ENCODE data around the gene NT5DC3. TPM values are rescaled to one million over a fixed set of nuclear protein-coding genes. Genes with fewer than 3 reads are reported as not detected.

NT5DC3 gene
- total and polyA plus RNA-seq, 2 of the 13 experiments (the other 11 are each of a cell fraction or from before 2014, with no cell fraction given): 3.2 to 6.6 TPM

DNA sequence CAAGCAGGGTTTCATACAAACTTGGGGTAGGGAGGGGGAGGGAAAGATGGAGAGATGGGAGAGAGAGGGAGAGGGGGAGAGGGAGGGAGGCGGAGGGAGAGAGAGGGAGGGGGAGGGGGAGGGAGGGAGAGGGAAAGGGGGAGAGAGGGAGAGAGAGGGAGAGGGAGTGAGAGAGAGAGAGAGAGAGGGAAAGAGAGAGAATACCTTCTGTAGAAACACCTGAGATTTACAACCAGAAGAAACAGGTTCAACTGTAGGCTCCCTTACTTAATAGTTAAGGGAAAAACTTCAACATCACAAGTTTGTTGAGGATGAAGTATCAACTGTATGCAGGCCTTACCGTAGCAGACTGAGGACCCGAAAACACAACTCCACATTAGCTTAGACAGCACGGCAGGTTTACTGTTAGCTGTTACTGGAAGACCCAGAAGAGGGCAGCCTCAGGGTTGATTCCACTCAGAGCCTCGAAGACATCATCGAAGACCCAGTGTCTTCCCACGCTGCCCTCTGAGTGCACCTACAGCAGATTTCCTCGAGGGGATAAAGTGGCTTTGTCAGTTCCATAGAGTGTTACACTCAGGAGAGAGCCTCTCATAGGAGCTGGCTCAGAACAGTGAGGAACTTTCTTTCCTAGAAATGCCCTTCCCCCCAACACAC, 72.4 kb downstream of the NT5DC3 start:
- no peak for TF ChIP-seq TAF15 (IDR thresholded peaks at IDR 0.05; ENCODE audit: low read depth, low read length, poor library complexity, severe bottlenecking)
- peak; percentile 69 for TF ChIP-seq HNRNPK (IDR thresholded peaks at IDR 0.05; ENCODE audit: low read depth, low read length, poor library complexity, severe bottlenecking)
- H2AFZ ChIP-seq (ENCODE audit: low read length): no peak overlapping the region
- ATAC-seq: peak; percentile 32; the same call in 2 of the 3 replicates
- no TSS peak for BruUV-seq (replicated peaks)
- H3K79me2 ChIP-seq (ENCODE audit: insufficient read depth, low read length): no peaks in the 10 kb centered on the region
- no peaks in the 10 kb centered on the region for H3K9me3 ChIP-seq (ENCODE audit: low read length)
- ChIA-PET CTCF (ENCODE audit: low intra/inter-chr PET ratio, low total read pairs) (no interaction called here), POLR2A (no interaction called here)
- no peak for DNase-seq (ENCODE audit: low spot score)
- H3K4me3 ChIP-seq (replicated peaks in 1 of 3; ENCODE audit: insufficient read depth in 1 of 3, low read depth in 2 of 3, low read length in 3 of 3): no peak overlapping the region
- H3K27ac ChIP-seq (ENCODE audit: extremely low read length, insufficient read depth, low read length): no peak overlapping the region
- no peak for FAIRE-seq
- H3K4me2 ChIP-seq (ENCODE audit: low read depth, low read length): no peak overlapping the region
- no peak overlapping the region for H3K9ac ChIP-seq (ENCODE audit: insufficient read depth, low read depth, low read length)
- H3K4me1 ChIP-seq (ENCODE audit: insufficient read depth, low read length): peaks cover 6% of the 10 kb centered on the region; the same call in 1 of the 2 replicates
- peaks cover 2 to 12% of the 10 kb centered on the region in 2 experiments; a peak in 2 of 5 replicates for H3K36me3 ChIP-seq (replicated peaks in 1 of 2; ENCODE audit: control insufficient read depth in 1 of 2, insufficient read depth in 2 of 2, low read length in 2 of 2)
- 91% methylated on average over 8 of the region's 8 CpGs for WGBS (ENCODE audit: low lambda C conversion rate)
- H3K27me3 ChIP-seq (ENCODE audit: control insufficient read depth in 1 of 2, insufficient read depth in 2 of 2, low read length in 2 of 2): no peaks in the 10 kb centered on the region
- H4K20me1 ChIP-seq (ENCODE audit: insufficient read depth, low read length): no peaks in the 10 kb centered on the region
- intact Hi-C loops (cut with micrococcal nuclease; ENCODE audit: unreplicated experiment) (no loop called here), in situ Hi-C loops (cut with HindIII; ENCODE audit: extremely low pct_ligation_motif_present, low pct_unique_long_range_greater_than_20kb) (no loop called here)

- in situ Hi-C loops (cut with HindIII; ENCODE audit: extremely low pct_ligation_motif_present, low pct_unique_long_range_greater_than_20kb): no loop called here
- no peak overlapping the region for H3K9ac ChIP-seq (ENCODE audit: insufficient read depth, low read depth, low read length)
These were observed 75.0 kb downstream of the NT5DC3 start for GRCh38 chr12:103766028-103766427.

More at GRCh38 chr12:103766028-103766427, 75.0 kb downstream of the NT5DC3 start:
- H3K4me3 ChIP-seq (replicated peaks in 1 of 3; ENCODE audit: insufficient read depth in 1 of 3, low read depth in 2 of 3, low read length in 3 of 3): no peak overlapping the region
- H3K4me2 ChIP-seq (ENCODE audit: low read depth, low read length): no peak overlapping the region
- no peaks in the 10 kb centered on the region for H3K9me3 ChIP-seq (ENCODE audit: low read length)
- H2AFZ ChIP-seq (ENCODE audit: low read length): no peak overlapping the region
- intact Hi-C loops (cut with micrococcal nuclease; ENCODE audit: unreplicated experiment): no loop called here
- no peaks in the 10 kb centered on the region for H3K79me2 ChIP-seq (ENCODE audit: insufficient read depth, low read length)
- ChIA-PET CTCF (ENCODE audit: low intra/inter-chr PET ratio, low total read pairs) (no interaction called here), POLR2A (no interaction called here)
- no peak for ATAC-seq
- H3K36me3 ChIP-seq (replicated peaks in 1 of 2; ENCODE audit: control insufficient read depth in 1 of 2, insufficient read depth in 2 of 2, low read length in 2 of 2): peaks cover 2 to 14% of the 10 kb centered on the region in 2 experiments; a peak in 2 of 5 replicates
- no peaks in the 10 kb centered on the region for H4K20me1 ChIP-seq (ENCODE audit: insufficient read depth, low read length)
- no peaks in the 10 kb centered on the region for H3K4me1 ChIP-seq (ENCODE audit: insufficient read depth, low read length)
- TF ChIP-seq RXRB (CRISPR knock-in tag; IDR thresholded peaks at IDR 0.05; ENCODE audit: borderline replicate concordance): no peak
- DNase-seq (ENCODE audit: low spot score): no peak
- H3K27ac ChIP-seq (ENCODE audit: extremely low read length, insufficient read depth, low read length): no peak overlapping the region
- FAIRE-seq: no peak
- 94% methylated on average over 5 of the region's 6 CpGs for WGBS (ENCODE audit: low lambda C conversion rate)
- no peaks in the 10 kb centered on the region for H3K27me3 ChIP-seq (ENCODE audit: control insufficient read depth in 1 of 2, insufficient read depth in 2 of 2, low read length in 2 of 2)
- BruUV-seq (replicated peaks): no TSS peak

Data from HepG2 (cell line).